ENCODE data around the gene MAPK7.

The MAPK7 gene

GRCh38 chr17:19372866-19373504 lies 5.3 kb upstream of the MAPK7 start:
- no peak for TF ChIP-seq CTCF (IDR thresholded peaks at IDR 0.05; ENCODE audit: low read length, missing control alignments)
- H3K4me3 ChIP-seq (replicated peaks; ENCODE audit: low read depth, low read length): no peak overlapping the region
- DNase-seq (ENCODE audit: low read depth): no peak

GRCh38 chr17:19374136-19374535 lies 4.2 kb upstream of the MAPK7 start:
- no peak for TF ChIP-seq CTCF (IDR thresholded peaks at IDR 0.05; ENCODE audit: low read length, missing control alignments)
- no peak overlapping the region for H3K4me3 ChIP-seq (replicated peaks; ENCODE audit: low read depth, low read length)
- DNase-seq (ENCODE audit: low read depth): no peak

- no peak for TF ChIP-seq CTCF (IDR thresholded peaks at IDR 0.05; ENCODE audit: low read length, missing control alignments)
- H3K4me3 ChIP-seq (replicated peaks; ENCODE audit: low read depth, low read length): no peak overlapping the region
- DNase-seq (ENCODE audit: low read depth): no peak
These were observed 2.6 kb upstream of the MAPK7 start for GRCh38 chr17:19375732-19376131.

- no peak for TF ChIP-seq CTCF (IDR thresholded peaks at IDR 0.05; ENCODE audit: low read length, missing control alignments)
- no peak for DNase-seq (ENCODE audit: low read depth)
- peak overlapping the region; percentile 74 for H3K4me3 ChIP-seq (replicated peaks; ENCODE audit: low read depth, low read length)
These were observed 1.5 kb upstream of the MAPK7 start for GRCh38 chr17:19376811-19377210.

GRCh38 chr17:19377602-19378415 lies 489 bp upstream of the MAPK7 start:
- peak overlapping the region; percentile 74 for H3K4me3 ChIP-seq (replicated peaks; ENCODE audit: low read depth, low read length)
- DNase-seq (ENCODE audit: low read depth): peak; percentile 99
- no peak for TF ChIP-seq CTCF (IDR thresholded peaks at IDR 0.05; ENCODE audit: low read length, missing control alignments)

GRCh38 chr17:19379361-19380065 lies 1.2 kb downstream of the MAPK7 start:
- TF ChIP-seq CTCF (IDR thresholded peaks at IDR 0.05; ENCODE audit: low read length, missing control alignments): no peak
- H3K4me3 ChIP-seq (replicated peaks; ENCODE audit: low read depth, low read length): peak overlapping the region; percentile 74
- DNase-seq (ENCODE audit: low read depth): no peak
